Upper lobe of left lung (tissue), 4 donors: ENCODE data around the gene CHP2.

Experiments
- CTCF ChIP-seq, 6 experiments: fragments of 450-650 bp in 4 of 6; fragments of 200-600 bp in 2 of 6; sonication (generic) in 2 of 6; IDR thresholded peaks; one replicate each; pipeline ENCODE4 v1.5.1; 2016 to 2019; ENCODE audit warnings: antibody characterized with exemption in 6 of 6
- EP300 ChIP-seq, 4 donors: sonication (generic); formaldehyde crosslinking; IDR thresholded peaks; one replicate each; pipeline ENCODE4 v1.5.1; 2017; ENCODE audit warnings: antibody characterized with exemption in 4 of 4, control low read depth in 2 of 4
- POLR2AphosphoS5 ChIP-seq, 2 donors: sonication (generic); formaldehyde crosslinking; IDR thresholded peaks; one replicate each; pipeline ENCODE4 v1.5.1; 2017; ENCODE audit warnings: antibody characterized with exemption in 2 of 2

GRCh38 chr16:23745263-23745662 is 9.6 kb upstream of the CHP2 start:
- no peak for TF ChIP-seq CTCF (IDR thresholded peaks at IDR 0.05)
- TF ChIP-seq EP300 (IDR thresholded peaks at IDR 0.05), result no peak
- no peak for TF ChIP-seq POLR2AphosphoS5 (IDR thresholded peaks at IDR 0.05)
